ELR (cell line): ENCODE data around the gene SUSD5.
A peak's percentile ranks its signal among the peaks of the same experiment; 100 is the strongest.
"Not testable (repeated sequence)": the region's sequence is repeated elsewhere in the genome, so short reads cannot be mapped to it uniquely, and the experiment has no call there.

Experiments
- DNase-seq: peaks from one replicate; pipeline ENCODE4 v3.0.0-alpha.2; 2015; ENCODE audit warnings: low read depth

SUSD5 gene

GRCh38 chr3:33115024-33115768 lies 103.4 kb downstream of the SUSD5 start:
- DNase-seq, result peak; percentile 87

GRCh38 chr3:33114622-33115023 lies 104.0 kb downstream of the SUSD5 start:
- DNase-seq, result no peak

GRCh38 chr3:33113772-33114621 lies 104.6 kb downstream of the SUSD5 start, which contains the start of gene CRTAP:
Gene CRTAP, plus strand, starts transcription at chr3:33114014. Its CDS starts 64 bp downstream, at chr3:33114078.
- DNase-seq, result peak; percentile 93

GRCh38 chr3:33111581-33111980 lies 107.0 kb downstream of the SUSD5 start:
- DNase-seq, result no peak

- not testable (repeated sequence) for DNase-seq
These were observed 111.8 kb downstream of the SUSD5 start for GRCh38 chr3:33106854-33107253.

GRCh38 chr3:33105341-33105948 lies 113.2 kb downstream of the SUSD5 start:
- DNase-seq, result no peak

- DNase-seq, result no peak
These were observed 113.8 kb downstream of the SUSD5 start for GRCh38 chr3:33104803-33105202.

GRCh38 chr3:33103480-33103879 lies 115.1 kb downstream of the SUSD5 start:
- DNase-seq, result no peak

GRCh38 chr3:33103034-33103433 lies 115.6 kb downstream of the SUSD5 start:
- DNase-seq, result no peak

- no peak for DNase-seq
These were observed 118.4 kb downstream of the SUSD5 start for GRCh38 chr3:33100229-33100628.
